GM04504 (cell line): ENCODE data around the gene CUEDC1.
A peak's percentile ranks its signal among the peaks of the same experiment; 100 is the strongest.
"Not testable (repeated sequence)": the region's sequence is repeated elsewhere in the genome, so short reads cannot be mapped to it uniquely, and the experiment has no call there.

ENCODE experiments used
- DNase-seq: peaks from one replicate; pipeline ENCODE4 v3.0.0-alpha.2; 2012; ENCODE audit warnings: low read depth

Gene CUEDC1

GRCh38 chr17:57859601-57860413, 95.4 kb downstream of the CUEDC1 start:
- DNase-seq: no peak

DNA sequence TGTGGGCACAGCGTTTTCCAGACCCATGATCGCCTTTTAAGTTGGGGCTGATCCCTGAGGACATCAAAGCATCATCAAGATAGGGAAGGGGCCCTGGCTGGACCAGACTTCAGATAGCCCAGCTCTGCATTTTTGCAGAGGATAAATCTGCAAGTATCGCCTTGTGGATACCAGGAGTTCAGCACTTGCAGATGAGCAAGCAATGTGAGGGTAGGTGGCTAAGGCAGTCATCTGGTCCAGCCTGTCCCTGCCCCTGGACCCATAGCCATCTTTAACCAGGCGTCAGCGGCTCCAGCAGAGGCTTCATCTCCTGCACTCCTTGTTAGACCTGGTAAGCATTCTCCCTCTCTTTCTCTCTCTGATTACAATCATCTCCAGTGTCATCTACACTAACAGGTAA, 96.4 kb downstream of the CUEDC1 start:
- no peak for DNase-seq

- no peak for DNase-seq
These were observed 98.2 kb downstream of the CUEDC1 start for GRCh38 chr17:57856792-57857620.

DNA sequence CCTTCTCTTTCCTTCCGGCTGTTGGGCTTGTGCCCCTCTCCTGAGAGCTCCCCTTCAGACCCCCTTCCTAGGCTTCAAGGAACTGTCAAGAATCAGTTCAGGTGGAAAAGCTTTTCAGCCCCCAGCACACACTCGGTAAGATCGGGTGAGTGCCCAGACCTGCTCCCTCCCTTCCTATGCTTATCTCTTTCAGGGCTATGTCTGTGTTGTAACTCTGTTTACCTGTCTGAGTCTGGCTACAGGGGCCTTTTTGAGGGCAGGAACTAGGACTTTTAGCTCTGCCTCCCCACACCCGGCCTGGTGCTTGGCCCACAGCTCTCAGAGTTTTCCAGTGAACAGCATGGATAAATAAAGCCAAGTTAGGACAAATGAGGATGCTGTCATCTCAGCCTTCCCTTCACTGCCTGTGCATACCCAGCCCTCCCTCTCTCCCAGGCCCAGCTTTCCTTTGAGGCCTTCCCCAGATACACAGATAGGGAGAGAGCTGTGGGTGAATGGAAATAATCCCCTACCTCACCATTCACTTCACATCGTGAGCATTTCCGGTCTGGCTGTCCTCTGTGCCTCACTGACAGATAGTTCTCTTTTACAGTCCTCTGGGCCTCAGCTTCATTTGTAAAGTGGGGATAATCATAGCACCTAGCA, 99.7 kb downstream of the CUEDC1 start:
- DNase-seq: no peak

DNA sequence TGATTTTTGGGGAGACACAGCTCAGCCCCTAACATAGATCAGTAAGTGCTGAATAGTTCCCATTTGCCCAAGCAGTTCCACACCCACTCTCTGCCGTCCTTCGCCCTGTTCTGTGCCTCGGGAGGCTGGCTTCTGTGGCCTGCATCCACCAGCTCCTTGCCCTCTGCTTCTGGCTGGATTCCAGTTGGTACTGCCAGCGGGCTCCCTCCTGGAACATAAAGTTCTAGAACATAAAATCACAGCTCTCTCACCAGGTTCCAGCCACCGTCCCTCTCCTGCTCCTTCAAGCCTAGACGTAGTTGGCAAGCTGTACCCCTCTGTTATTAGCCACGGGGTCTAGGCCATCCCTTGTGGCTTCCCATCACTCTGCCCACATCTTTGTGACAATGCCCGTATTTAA, 101.5 kb downstream of the CUEDC1 start:
- DNase-seq: no peak

DNA sequence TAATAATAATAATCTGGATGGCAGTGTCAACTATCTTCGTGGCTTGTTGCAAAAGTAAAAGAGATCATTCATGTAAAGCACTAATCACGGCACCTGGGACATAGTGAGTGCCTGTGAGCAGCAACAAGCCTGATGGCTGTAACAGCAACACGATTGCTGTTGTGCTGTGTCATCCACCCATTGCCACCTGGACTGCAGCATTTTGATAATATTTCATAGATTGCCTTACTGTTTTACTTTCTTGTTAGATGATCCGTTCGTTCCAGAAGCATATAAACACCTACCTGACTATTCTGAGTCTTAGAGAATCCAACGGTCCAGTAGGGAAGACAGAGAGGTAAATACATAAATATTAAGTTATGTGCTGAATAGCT, 102.3 kb downstream of the CUEDC1 start:
- DNase-seq: no peak

- DNase-seq: no peak
These were observed 102.9 kb downstream of the CUEDC1 start for GRCh38 chr17:57852092-57852954.

DNA sequence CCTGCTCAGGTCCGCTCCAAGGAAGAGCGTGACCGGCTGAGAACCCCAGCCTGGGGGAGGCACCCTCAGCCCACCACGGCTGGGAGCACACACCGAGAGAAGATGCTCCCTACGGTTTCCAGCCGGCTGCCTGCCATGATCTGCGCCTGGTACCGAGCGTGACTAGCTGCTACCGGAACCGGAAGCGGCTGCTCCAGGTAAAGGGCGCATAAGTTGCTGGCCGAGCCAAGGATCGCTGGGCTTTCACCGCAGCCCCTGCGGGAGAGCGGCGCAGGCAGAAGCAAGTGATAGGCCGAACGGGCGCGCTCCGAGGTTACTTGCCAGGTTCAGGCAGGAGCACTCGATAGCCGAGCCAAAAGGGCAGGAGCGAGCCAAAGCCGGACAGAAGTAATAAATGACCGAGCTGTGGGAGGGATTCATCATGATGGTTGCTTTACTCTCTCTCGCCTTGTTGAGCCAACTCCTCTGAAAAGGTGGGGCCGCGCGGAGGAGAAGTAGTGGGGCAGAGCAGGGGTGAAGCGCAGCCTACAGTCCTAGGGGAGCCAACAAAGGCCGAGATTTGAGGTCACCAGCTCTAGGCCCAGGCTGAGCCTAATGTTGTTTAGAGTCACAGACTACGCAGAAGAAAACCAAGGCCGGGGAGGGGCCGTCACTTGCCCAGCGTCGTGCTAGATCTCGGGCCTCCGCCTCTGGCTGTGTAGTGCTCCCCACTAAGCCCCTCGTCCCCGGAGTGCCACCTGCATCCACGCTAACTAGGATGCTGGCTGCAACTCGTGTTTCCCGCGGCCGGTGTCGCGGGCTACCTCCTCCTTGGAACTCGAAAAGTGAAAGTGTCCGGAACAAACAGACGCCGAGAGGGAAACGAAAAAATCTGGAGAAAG, 105.1 kb downstream of the CUEDC1 start, which contains the start of gene MRPS23:
MRPS23 (minus strand) TSS at position 171 of the 881 bp plus-strand sequence; CDS start at position 137, 34 bp downstream.
- peak; percentile 97 for DNase-seq

DNA sequence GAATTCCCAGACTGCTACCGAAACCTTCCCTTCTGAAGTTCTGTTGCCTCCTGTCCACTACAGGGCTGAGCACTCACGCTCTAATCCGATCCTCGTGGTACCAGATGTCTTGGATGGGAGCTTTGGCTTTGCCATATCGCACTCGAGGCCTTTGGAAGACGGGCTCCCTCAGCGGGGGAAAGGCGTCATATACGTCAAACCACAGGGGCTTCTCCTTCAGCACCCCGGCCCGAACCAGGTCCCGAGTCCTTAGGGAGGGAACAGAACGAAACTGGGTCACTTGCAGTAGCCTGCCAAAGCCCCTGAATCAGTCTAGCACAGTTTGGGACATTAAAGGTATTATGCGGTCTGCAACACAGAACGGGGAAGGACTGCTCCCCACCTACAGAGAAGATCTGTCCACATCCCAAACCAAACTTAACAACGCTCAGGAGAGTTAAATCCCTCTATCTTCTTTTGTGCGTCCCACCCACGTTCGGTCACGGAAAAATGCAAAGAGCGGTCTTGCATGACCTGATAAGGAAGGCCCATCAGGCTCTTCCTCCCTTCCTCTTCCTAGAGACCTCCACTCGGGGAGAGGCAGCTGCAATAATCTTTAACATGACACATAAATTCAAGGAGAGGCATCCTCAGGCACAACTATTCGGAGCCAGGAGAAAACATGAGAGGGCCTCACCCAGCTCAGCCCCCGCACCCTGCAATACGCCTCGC, 105.9 kb downstream of the CUEDC1 start:
- DNase-seq: no peak

- DNase-seq: not testable (repeated sequence)
These were observed 108.9 kb downstream of the CUEDC1 start for GRCh38 chr17:57846056-57846945.

GRCh38 chr17:57842280-57842679, 112.9 kb downstream of the CUEDC1 start:
- no peak for DNase-seq

DNA sequence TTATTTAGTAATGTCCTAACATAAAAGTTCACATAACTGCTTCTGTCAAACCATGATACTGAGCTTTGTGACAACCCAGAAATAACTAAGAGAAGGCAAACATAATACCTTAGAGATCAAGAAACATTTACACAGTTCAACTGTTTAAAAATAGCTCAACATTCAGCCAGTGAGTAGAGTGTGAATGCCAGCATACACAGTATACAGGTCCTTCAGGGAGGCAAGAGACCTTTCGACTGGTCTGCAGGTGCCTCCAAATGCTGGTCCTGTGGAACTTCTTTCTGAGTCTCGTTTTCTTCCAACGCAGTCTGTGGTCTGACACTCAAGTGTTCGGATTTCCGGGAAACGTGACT, 115.7 kb downstream of the CUEDC1 start:
- DNase-seq: no peak

DNA sequence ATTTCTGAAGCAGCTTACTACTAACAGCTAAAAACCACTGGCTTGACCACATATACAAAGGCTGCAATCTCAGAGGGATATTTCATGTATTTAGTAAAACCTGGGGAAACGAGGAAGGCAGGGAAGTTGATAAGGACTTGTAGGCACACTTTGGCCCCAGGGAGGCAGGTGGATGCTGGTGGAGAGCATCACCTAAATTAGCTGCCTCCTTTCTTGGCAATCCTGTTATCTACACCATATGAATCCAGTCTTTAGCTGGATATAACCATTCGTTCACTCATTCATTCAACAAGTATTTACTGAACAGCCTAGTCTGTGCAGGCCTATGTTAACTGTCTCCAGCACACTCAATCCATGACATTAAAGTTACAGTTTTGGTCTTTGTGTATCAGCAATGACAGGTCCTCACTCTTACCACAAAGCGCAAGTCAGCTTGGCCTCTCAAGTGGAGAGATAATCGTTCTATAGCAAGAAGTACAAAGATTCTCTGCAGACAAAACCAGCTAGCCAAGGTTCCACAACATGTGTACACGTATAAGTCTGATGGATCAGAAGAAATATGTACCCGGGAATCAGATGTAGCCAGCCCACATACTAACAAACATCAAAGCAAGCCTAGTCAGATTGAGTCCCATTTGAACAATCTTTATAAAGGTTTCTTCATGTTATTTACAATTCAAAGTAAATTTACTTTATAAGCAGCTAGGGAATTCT, 116.2 kb downstream of the CUEDC1 start:
- DNase-seq: no peak

GRCh38 chr17:57838453-57838852, 116.8 kb downstream of the CUEDC1 start:
- no peak for DNase-seq

GRCh38 chr17:57835333-57835900, 119.8 kb downstream of the CUEDC1 start:
- DNase-seq: no peak

GRCh38 chr17:57834146-57834741, 121.0 kb downstream of the CUEDC1 start:
- no peak for DNase-seq

DNA sequence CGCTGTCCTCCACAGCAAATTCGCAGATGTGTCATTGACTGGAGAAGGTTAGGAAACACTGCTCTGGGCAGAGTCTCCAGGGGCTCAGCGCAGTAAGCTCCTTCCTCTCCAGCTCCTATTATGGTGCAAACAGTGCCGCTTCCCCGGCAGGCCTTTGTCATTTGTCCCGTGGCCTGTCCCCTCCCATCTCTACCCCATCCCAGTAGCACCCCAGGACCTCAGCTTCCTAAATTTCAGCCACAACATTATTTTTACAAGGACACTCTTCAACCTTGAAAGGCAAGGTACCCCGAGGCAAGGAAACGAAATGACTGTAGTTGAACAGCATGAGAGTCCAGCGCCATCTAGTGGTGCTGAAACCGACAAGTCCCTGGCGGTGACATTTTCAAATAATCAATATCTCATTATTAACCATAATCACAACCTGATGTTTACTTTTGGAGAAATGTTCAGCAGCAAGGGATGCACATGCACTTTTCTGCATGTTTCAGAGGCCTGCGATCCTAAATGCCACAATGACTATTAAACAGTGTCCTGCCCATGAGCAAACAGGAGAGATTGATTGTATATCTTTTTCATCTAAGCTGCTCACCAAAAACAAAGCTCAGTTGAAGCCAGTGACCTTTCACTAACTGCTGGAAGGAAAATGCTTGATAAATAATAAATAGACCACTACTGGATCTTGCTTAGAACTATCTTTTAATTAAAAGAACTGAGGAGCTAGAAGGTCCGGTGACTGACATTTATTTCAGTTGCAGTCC, 121.9 kb downstream of the CUEDC1 start:
- peak; percentile 52 for DNase-seq
